ENCODE measurements around the gene AKT1. TPM values are rescaled to one million over a fixed set of nuclear protein-coding genes. Genes with fewer than 3 reads are reported as not detected.

The AKT1 gene
- total and polyA plus RNA-seq, 2 of the 13 experiments (the other 11 are each of a cell fraction or from before 2014, with no cell fraction given): 96.2 to 116 TPM

DNA sequence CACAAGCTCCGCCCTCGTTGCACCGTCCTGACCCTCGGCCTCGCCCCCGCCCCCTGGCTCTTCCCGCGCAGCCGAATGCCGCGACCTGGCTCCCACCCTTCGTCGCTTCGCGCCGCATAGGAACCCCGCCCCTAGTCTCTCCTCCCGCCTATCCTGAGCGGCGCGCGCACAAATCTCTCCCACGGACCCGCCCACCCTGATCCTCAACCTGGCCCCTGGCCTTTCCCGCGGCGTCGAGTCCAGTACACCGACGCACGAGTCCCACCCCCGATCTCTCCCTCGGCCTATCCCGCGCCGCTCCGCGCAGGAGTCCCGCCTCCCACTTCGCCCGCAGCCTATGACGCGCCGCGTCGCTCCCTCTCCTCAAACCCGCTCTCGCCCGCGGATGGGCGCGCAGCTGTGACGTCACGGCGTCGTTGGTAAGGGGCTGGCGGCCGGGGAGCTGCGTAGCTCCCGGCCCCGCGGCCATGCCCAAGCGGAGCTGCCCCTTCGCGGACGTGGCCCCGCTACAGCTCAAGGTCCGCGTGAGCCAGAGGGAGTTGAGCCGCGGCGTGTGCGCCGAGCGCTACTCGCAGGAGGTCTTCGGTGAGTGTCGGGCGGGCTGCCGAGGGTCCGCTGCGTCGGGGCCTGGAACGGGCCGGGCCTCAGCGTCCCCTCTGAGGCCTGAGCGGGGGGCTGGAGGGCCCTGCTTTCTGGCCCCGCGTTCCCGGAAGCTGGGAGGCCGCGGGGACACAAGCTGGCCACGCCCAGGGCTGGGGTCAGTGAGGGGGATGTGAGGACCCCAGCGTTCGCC lies 42.6 kb downstream of the AKT1 start, which contains the start of gene SIVA1 (continued):
- TF ChIP-seq, protein P1, sequence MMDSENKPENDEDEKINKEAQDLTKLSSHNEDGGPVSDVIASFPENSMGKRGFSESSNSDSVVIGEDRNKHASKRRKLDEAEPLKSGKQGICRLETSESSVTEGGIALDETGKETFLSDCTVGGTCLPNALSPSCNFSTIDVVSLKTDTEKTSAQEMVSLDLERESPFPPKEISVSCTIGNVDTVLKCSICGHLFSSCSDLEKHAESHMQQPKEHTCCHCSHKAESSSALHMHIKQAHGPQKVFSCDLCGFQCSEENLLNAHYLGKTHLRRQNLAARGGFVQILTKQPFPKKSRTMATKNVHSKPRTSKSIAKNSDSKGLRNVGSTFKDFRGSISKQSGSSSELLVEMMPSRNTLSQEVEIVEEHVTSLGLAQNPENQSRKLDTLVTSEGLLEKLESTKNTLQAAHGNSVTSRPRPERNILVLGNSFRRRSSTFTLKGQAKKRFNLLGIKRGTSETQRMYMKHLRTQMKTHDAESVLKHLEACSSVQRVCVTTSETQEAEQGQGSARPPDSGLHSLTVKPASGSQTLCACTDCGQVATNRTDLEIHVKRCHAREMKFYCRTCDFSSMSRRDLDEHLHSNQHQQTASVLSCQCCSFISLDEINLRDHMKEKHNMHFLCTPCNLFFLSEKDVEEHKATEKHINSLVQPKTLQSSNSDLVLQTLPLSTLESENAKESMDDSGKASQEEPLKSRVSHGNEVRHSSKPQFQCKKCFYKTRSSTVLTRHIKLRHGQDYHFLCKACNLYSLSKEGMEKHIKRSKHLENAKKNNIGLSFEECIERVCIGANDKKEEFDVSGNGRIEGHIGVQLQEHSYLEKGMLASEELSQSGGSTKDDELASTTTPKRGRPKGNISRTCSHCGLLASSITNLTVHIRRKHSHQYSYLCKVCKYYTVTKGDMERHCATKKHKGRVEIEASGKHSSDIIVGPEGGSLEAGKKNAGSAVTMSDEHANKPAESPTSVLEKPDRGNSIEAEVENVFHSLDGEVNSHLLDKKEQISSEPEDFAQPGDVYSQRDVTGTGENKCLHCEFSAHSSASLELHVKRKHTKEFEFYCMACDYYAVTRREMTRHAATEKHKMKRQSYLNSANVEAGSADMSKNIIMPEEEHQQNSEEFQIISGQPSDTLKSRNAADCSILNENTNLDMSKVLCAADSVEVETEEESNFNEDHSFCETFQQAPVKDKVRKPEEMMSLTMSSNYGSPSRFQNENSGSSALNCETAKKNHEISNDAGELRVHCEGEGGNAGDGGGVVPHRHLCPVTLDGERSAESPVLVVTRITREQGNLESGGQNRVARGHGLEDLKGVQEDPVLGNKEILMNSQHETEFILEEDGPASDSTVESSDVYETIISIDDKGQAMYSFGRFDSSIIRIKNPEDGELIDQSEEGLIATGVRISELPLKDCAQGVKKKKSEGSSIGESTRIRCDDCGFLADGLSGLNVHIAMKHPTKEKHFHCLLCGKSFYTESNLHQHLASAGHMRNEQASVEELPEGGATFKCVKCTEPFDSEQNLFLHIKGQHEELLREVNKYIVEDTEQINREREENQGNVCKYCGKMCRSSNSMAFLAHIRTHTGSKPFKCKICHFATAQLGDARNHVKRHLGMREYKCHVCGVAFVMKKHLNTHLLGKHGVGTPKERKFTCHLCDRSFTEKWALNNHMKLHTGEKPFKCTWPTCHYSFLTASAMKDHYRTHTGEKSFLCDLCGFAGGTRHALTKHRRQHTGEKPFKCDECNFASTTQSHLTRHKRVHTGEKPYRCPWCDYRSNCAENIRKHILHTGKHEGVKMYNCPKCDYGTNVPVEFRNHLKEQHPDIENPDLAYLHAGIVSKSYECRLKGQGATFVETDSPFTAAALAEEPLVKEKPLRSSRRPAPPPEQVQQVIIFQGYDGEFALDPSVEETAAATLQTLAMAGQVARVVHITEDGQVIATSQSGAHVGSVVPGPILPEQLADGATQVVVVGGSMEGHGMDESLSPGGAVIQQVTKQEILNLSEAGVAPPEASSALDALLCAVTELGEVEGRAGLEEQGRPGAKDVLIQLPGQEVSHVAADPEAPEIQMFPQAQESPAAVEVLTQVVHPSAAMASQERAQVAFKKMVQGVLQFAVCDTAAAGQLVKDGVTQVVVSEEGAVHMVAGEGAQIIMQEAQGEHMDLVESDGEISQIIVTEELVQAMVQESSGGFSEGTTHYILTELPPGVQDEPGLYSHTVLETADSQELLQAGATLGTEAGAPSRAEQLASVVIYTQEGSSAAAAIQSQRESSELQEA (CRISPR knock-in tag; IDR thresholded peaks at IDR 0.05; ENCODE audit: not compliant biosample characterization): no peak
- TF ChIP-seq, protein P2, sequence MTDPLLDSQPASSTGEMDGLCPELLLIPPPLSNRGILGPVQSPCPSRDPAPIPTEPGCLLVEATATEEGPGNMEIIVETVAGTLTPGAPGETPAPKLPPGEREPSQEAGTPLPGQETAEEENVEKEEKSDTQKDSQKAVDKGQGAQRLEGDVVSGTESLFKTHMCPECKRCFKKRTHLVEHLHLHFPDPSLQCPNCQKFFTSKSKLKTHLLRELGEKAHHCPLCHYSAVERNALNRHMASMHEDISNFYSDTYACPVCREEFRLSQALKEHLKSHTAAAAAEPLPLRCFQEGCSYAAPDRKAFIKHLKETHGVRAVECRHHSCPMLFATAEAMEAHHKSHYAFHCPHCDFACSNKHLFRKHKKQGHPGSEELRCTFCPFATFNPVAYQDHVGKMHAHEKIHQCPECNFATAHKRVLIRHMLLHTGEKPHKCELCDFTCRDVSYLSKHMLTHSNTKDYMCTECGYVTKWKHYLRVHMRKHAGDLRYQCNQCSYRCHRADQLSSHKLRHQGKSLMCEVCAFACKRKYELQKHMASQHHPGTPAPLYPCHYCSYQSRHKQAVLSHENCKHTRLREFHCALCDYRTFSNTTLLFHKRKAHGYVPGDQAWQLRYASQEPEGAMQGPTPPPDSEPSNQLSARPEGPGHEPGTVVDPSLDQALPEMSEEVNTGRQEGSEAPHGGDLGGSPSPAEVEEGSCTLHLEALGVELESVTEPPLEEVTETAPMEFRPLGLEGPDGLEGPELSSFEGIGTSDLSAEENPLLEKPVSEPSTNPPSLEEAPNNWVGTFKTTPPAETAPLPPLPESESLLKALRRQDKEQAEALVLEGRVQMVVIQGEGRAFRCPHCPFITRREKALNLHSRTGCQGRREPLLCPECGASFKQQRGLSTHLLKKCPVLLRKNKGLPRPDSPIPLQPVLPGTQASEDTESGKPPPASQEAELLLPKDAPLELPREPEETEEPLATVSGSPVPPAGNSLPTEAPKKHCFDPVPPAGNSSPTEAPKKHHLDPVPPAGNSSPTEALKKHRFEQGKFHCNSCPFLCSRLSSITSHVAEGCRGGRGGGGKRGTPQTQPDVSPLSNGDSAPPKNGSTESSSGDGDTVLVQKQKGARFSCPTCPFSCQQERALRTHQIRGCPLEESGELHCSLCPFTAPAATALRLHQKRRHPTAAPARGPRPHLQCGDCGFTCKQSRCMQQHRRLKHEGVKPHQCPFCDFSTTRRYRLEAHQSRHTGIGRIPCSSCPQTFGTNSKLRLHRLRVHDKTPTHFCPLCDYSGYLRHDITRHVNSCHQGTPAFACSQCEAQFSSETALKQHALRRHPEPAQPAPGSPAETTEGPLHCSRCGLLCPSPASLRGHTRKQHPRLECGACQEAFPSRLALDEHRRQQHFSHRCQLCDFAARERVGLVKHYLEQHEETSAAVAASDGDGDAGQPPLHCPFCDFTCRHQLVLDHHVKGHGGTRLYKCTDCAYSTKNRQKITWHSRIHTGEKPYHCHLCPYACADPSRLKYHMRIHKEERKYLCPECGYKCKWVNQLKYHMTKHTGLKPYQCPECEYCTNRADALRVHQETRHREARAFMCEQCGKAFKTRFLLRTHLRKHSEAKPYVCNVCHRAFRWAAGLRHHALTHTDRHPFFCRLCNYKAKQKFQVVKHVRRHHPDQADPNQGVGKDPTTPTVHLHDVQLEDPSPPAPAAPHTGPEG (CRISPR knock-in tag; IDR thresholded peaks at IDR 0.05): 0 out of 2 replicates have a peak, but pooled peaks have one; percentile 8
- peak; percentile 84; the same call in 1 of the 2 replicates for TF ChIP-seq SMAD1 (CRISPR knock-in tag; IDR thresholded peaks at IDR 0.05; ENCODE audit: borderline replicate concordance, low read depth)
- 0 out of 2 replicates have a peak, but pooled peaks have one; percentile 10 for TF ChIP-seq ZNF121 (CRISPR knock-in tag; IDR thresholded peaks at IDR 0.05)
- TF ChIP-seq, protein P3, sequence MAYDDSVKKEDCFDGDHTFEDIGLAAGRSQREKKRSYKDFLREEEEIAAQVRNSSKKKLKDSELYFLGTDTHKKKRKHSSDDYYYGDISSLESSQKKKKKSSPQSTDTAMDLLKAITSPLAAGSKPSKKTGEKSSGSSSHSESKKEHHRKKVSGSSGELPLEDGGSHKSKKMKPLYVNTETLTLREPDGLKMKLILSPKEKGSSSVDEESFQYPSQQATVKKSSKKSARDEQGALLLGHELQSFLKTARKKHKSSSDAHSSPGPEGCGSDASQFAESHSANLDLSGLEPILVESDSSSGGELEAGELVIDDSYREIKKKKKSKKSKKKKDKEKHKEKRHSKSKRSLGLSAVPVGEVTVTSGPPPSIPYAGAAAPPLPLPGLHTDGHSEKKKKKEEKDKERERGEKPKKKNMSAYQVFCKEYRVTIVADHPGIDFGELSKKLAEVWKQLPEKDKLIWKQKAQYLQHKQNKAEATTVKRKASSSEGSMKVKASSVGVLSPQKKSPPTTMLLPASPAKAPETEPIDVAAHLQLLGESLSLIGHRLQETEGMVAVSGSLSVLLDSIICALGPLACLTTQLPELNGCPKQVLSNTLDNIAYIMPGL (CRISPR knock-in tag; IDR thresholded peaks at IDR 0.05; ENCODE audit: borderline replicate concordance in 1 of 2, low read depth in 1 of 2): peak; percentile 28 to 80; a peak in 3 of 4 replicates
- TF ChIP-seq, protein P4, sequence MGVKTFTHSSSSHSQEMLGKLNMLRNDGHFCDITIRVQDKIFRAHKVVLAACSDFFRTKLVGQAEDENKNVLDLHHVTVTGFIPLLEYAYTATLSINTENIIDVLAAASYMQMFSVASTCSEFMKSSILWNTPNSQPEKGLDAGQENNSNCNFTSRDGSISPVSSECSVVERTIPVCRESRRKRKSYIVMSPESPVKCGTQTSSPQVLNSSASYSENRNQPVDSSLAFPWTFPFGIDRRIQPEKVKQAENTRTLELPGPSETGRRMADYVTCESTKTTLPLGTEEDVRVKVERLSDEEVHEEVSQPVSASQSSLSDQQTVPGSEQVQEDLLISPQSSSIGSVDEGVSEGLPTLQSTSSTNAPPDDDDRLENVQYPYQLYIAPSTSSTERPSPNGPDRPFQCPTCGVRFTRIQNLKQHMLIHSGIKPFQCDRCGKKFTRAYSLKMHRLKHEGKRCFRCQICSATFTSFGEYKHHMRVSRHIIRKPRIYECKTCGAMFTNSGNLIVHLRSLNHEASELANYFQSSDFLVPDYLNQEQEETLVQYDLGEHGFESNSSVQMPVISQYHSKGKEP (CRISPR knock-in tag; IDR thresholded peaks at IDR 0.05): no peak
- TF ChIP-seq SP4 (CRISPR knock-in tag; IDR thresholded peaks at IDR 0.05): peak; percentile 97
